Measurements from ENCODE around the gene KCNJ10.

- TF ChIP-seq, protein P1, sequence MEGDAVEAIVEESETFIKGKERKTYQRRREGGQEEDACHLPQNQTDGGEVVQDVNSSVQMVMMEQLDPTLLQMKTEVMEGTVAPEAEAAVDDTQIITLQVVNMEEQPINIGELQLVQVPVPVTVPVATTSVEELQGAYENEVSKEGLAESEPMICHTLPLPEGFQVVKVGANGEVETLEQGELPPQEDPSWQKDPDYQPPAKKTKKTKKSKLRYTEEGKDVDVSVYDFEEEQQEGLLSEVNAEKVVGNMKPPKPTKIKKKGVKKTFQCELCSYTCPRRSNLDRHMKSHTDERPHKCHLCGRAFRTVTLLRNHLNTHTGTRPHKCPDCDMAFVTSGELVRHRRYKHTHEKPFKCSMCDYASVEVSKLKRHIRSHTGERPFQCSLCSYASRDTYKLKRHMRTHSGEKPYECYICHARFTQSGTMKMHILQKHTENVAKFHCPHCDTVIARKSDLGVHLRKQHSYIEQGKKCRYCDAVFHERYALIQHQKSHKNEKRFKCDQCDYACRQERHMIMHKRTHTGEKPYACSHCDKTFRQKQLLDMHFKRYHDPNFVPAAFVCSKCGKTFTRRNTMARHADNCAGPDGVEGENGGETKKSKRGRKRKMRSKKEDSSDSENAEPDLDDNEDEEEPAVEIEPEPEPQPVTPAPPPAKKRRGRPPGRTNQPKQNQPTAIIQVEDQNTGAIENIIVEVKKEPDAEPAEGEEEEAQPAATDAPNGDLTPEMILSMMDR (IDR thresholded peaks at IDR 0.05; ENCODE audit: low read depth, low read length) = no peak
- TF ChIP-seq EZH2phosphoT487 (IDR thresholded peaks at IDR 0.05; ENCODE audit: low read depth) = no peak
Observed at GRCh38 chr1:159980076-159980475, 89.9 kb downstream of the KCNJ10 start.

Data from OCI-LY3 (cell line).